Measurements from ENCODE around the gene KCNH1. TPM values are rescaled to one million over a fixed set of nuclear protein-coding genes. Genes with fewer than 3 reads are reported as not detected.

Gene KCNH1
- total and polyA plus RNA-seq, 4 donors = 0.02 to 0.31 TPM; not detected in 2

DNA sequence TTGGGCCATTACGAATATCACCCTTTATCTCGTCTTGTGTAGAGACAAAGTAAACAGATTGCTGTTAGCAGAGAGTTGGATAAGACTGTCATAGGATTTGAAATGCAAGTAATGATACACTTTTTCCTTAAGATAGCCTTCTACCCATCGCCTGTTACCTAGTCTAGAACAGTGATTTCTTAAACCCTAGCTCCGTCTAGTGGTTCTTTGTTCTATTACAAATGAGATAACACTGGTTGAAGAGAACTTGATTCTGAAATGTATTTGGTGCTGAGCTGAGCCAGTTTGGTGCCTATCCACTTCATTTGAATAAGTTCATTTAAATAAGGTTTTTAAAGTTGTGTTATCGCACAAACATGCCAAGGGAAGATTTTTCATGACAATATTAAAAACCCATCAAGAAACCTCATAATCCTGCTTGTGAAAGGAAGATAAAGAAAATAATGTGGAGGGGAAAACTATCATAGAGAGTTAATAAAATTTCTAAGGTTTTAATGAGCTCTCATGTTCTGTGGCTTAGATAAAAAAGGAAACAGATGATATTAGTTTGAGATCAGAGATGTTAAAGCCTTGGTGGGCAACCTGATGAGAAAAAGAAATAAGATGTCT lies 1.5 kb upstream of the KCNH1 start:
- Histone ChIP-seq H3K4me1 (ENCODE audit: control insufficient read depth in 5 of 5, insufficient read depth in 5 of 5, low read length in 5 of 5) (peaks cover 0 to 10% (median 10%) of the 10 kb centered on the region in 5 donors), H3K4me3 (no peak overlapping the region), H3K36me3 (ENCODE audit: control insufficient read depth in 4 of 4, insufficient read depth in 4 of 4, low read length in 4 of 4) (no peaks in the 10 kb centered on the region), H3K27ac (ENCODE audit: low read depth in 1 of 2, low read length in 1 of 2) (no peak overlapping the region), H3K9me3 (ENCODE audit: control insufficient read depth in 4 of 4, insufficient read depth in 3 of 4, low read length in 3 of 4) (peaks cover 0 to 2% (median 0%) of the 10 kb centered on the region in 4 donors), H3K27me3 (ENCODE audit: control insufficient read depth in 3 of 3, insufficient read depth in 3 of 3, low read length in 2 of 3) (peaks cover 0 to 41% (median 25%) of the 10 kb centered on the region in 3 donors), H3K9ac (ENCODE audit: insufficient read depth in 1 of 2, low read length in 2 of 2) (no peak overlapping the region)
- WGBS, 2 donors = 28 to 39% methylated on average over 5 of the region's 5 CpGs
- ATAC-seq (ENCODE audit: insufficient read depth, low FRiP score) = no peak
- DNase-seq = peak in 2 of 3 donors; percentile 69 to 74
- TF ChIP-seq, protein P1, sequence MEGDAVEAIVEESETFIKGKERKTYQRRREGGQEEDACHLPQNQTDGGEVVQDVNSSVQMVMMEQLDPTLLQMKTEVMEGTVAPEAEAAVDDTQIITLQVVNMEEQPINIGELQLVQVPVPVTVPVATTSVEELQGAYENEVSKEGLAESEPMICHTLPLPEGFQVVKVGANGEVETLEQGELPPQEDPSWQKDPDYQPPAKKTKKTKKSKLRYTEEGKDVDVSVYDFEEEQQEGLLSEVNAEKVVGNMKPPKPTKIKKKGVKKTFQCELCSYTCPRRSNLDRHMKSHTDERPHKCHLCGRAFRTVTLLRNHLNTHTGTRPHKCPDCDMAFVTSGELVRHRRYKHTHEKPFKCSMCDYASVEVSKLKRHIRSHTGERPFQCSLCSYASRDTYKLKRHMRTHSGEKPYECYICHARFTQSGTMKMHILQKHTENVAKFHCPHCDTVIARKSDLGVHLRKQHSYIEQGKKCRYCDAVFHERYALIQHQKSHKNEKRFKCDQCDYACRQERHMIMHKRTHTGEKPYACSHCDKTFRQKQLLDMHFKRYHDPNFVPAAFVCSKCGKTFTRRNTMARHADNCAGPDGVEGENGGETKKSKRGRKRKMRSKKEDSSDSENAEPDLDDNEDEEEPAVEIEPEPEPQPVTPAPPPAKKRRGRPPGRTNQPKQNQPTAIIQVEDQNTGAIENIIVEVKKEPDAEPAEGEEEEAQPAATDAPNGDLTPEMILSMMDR (IDR thresholded peaks at IDR 0.05; ENCODE audit: control extremely low read depth, extremely low read depth) = peak; percentile 6

DNA sequence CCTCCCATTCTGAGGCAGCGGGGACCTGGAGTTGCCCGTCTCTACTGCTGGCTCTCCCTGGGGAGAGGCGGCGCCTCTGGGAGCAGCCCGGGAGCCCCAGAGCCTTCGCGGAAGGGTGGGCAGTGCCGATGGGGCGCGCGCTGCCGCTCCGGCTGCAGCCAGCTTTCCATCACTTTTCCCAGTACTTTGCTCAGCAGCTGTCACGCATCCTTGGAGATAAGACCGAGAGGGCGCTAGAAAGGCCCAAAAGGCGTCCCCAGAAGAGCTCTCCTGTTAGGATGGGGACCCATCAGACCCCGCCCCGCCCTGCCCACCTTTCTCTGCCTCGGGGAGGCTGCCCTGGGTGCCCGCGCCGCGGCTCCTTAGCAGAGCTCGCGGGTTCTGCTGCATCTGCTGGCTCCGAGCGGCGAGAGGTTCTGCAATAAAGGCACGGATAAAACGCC lies 534 bp downstream of the KCNH1 start:
- no peak for ATAC-seq (ENCODE audit: insufficient read depth, low FRiP score)
- peaks cover 0 to 10% (median 10%) of the 10 kb centered on the region in 5 donors for H3K4me1 ChIP-seq (ENCODE audit: control insufficient read depth in 5 of 5, insufficient read depth in 5 of 5, low read length in 5 of 5)
- peaks cover 0 to 2% (median 0%) of the 10 kb centered on the region in 4 donors for H3K9me3 ChIP-seq (ENCODE audit: control insufficient read depth in 4 of 4, insufficient read depth in 3 of 4, low read length in 3 of 4)
- TF ChIP-seq, protein P1 (IDR thresholded peaks at IDR 0.05; ENCODE audit: control extremely low read depth, extremely low read depth) = no peak
- DNase-seq = peak in 2 of 3 donors; percentile 11 to 17
- WGBS, 2 donors = 2% methylated on average over 28 to 31 of the region's 31 CpGs
- peaks cover 0 to 54% (median 31%) of the 10 kb centered on the region in 3 donors for H3K27me3 ChIP-seq (ENCODE audit: control insufficient read depth in 3 of 3, insufficient read depth in 3 of 3, low read length in 2 of 3)
- H3K36me3 ChIP-seq (ENCODE audit: control insufficient read depth in 4 of 4, insufficient read depth in 4 of 4, low read length in 4 of 4) = no peaks in the 10 kb centered on the region
- no peak overlapping the region for H3K9ac ChIP-seq (ENCODE audit: insufficient read depth in 1 of 2, low read length in 2 of 2)
- no peak overlapping the region for H3K4me3 ChIP-seq
- H3K27ac ChIP-seq (ENCODE audit: low read depth in 1 of 2, low read length in 1 of 2) = no peak overlapping the region

DNA sequence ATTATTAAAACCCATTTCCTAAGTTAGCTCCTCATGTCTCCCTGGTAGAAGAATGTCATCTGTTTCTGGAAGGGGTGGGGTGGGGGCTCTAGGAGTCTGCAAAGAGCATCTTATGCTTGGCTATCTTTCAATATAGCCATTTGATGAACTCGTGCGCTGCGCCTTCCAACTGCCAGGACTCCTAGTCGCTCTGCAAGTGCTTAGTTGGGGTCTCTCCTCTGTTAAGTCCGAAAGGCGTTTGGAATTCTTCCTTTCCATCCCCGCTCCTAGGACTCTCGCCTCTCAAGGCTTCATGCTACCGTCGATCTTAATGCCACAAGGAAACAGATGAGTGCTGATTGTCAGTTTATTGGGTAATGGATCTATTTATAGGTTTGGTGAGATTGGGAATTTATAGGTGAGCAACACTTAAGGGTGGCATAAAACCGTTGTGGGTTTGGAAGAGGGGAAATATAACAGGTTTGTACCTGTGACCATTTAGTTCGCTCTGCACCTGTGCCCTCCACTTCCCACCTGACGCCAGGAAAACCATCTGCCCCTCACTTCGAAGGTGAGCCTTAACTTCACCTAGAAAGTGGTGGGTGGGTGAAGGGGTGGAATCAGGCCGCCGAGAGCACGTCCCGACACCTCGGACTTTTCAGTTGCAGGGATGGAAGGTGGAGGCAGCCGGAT lies 1.1 kb downstream of the KCNH1 start:
- no peak for ATAC-seq (ENCODE audit: insufficient read depth, low FRiP score)
- Histone ChIP-seq H3K9ac (ENCODE audit: insufficient read depth in 1 of 2, low read length in 2 of 2) (no peak overlapping the region), H3K36me3 (ENCODE audit: control insufficient read depth in 4 of 4, insufficient read depth in 4 of 4, low read length in 4 of 4) (no peaks in the 10 kb centered on the region), H3K4me1 (ENCODE audit: control insufficient read depth in 5 of 5, insufficient read depth in 5 of 5, low read length in 5 of 5) (peaks cover 0 to 10% (median 10%) of the 10 kb centered on the region in 5 donors), H3K4me3 (no peak overlapping the region), H3K27me3 (ENCODE audit: control insufficient read depth in 3 of 3, insufficient read depth in 3 of 3, low read length in 2 of 3) (peaks cover 0 to 54% (median 31%) of the 10 kb centered on the region in 3 donors), H3K27ac (ENCODE audit: low read depth in 1 of 2, low read length in 1 of 2) (no peak overlapping the region), H3K9me3 (ENCODE audit: control insufficient read depth in 4 of 4, insufficient read depth in 3 of 4, low read length in 3 of 4) (peaks cover 0 to 2% (median 0%) of the 10 kb centered on the region in 4 donors)
- no peak for DNase-seq
- WGBS, 2 donors = 19 to 23% methylated on average over 20 of the region's 20 CpGs
- TF ChIP-seq, protein P1 (IDR thresholded peaks at IDR 0.05; ENCODE audit: control extremely low read depth, extremely low read depth) = no peak

All from lung (tissue), 12 donors.